Gastrocnemius medialis (tissue), 4 donors: ENCODE data around the gene RGMB.

ENCODE experiments used
- POLR2A ChIP-seq, 2 donors: fragments of 450-650 bp; IDR thresholded peaks; one replicate each; pipeline ENCODE4 v1.6.1; 2017; ENCODE audit warnings: antibody characterized with exemption in 2 of 2, mild to moderate bottlenecking in 2 of 2, moderate library complexity in 2 of 2
- TF ChIP-seq, protein P1 (sequence below), 5 experiments: fragments of 450-650 bp in 3 of 5; fragments of 200-600 bp in 2 of 5; sonication (generic) in 2 of 5; IDR thresholded peaks in 4 of 5; conservative IDR thresholded peaks in 1 of 5; 1 replicate in 4 of 5; 2 replicates in 1 of 5; pipeline ENCODE4 v1.5.1; 2016 to 2019; ENCODE audit warnings: antibody characterized with exemption in 5 of 5, mild to moderate bottlenecking in 3 of 5, moderate library complexity in 3 of 5

DNA sequence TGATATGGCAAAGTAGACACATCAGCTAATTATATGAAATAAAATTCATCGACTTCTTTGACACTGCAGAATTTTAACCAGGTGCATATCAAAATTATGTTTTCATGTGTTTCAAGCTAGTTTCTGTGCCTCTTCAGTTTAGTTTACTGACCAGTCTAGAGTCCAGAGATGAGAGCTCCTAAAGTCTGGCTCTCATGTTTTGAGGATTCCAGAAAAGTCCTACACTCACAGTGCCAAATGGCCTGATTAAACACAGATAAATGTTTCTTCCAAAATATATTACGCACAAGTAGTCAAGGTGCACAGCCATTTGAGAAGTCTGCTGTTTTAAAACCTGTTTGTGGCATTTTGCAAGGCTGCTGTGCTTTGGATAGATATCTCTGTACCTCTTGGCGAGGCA lies 15.6 kb downstream of the RGMB start:
- TF ChIP-seq POLR2A (IDR thresholded peaks at IDR 0.05): no peak
- TF ChIP-seq, protein P1, sequence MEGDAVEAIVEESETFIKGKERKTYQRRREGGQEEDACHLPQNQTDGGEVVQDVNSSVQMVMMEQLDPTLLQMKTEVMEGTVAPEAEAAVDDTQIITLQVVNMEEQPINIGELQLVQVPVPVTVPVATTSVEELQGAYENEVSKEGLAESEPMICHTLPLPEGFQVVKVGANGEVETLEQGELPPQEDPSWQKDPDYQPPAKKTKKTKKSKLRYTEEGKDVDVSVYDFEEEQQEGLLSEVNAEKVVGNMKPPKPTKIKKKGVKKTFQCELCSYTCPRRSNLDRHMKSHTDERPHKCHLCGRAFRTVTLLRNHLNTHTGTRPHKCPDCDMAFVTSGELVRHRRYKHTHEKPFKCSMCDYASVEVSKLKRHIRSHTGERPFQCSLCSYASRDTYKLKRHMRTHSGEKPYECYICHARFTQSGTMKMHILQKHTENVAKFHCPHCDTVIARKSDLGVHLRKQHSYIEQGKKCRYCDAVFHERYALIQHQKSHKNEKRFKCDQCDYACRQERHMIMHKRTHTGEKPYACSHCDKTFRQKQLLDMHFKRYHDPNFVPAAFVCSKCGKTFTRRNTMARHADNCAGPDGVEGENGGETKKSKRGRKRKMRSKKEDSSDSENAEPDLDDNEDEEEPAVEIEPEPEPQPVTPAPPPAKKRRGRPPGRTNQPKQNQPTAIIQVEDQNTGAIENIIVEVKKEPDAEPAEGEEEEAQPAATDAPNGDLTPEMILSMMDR (IDR thresholded peaks at IDR 0.05 in 4 of 5, conservative IDR thresholded peaks at IDR 0.05 in 1 of 5): no peak
